Lower lobe of right lung (tissue), 2 donors: ENCODE measurements around the gene MEA1. TPM values are rescaled to one million over a fixed set of nuclear protein-coding genes. Genes with fewer than 3 reads are reported as not detected.

ENCODE experiments used
- ATAC-seq, 2 donors: fragments of 200-7000 bp; cut with Tn5 transposase; one replicate each; pipeline ENCODE4 v1.9.1; 2020 to 2022; ENCODE audit warnings: mild to moderate bottlenecking in 2 of 2, moderate library complexity in 2 of 2
- DNase-seq: peaks from one replicate; pipeline ENCODE4 v3.0.0-alpha.2; 2020
- H3K27ac ChIP-seq: fragments of 200-600 bp; one replicate; pipeline ENCODE4 v1.8.0; 2022
- H3K27me3 ChIP-seq: fragments of 200-600 bp; one replicate; pipeline ENCODE4 v1.8.0; 2022; ENCODE audit warnings: low read depth
- H3K36me3 ChIP-seq: fragments of 200-600 bp; one replicate; pipeline ENCODE4 v1.8.0; 2022; ENCODE audit warnings: mild to moderate bottlenecking
- H3K4me1 ChIP-seq: fragments of 200-600 bp; one replicate; pipeline ENCODE4 v1.8.0; 2022
- H3K4me3 ChIP-seq: fragments of 200-600 bp; one replicate; pipeline ENCODE4 v1.8.0; 2022; ENCODE audit warnings: mild to moderate bottlenecking
- H3K9me3 ChIP-seq: fragments of 200-600 bp; one replicate; pipeline ENCODE4 v1.8.0; 2022
- intact Hi-C: fragments of 100-400 bp; cut with DNase I; formaldehyde crosslinking; loops from one replicate; pipeline ENCODE4 v1.11.0; 2022
- total RNA-seq: library from RNA; stranded (reverse); fragmentation: NEBNext Ultra II Directional; extraction: Animal tissue kit (Norgen Biotek cat#: 25700); gene quantifications from one replicate; pipeline ENCODE4 v1.2.1, GENCODE V29; 2021
- TF ChIP-seq, protein P1 (sequence below): fragments of 200-600 bp; IDR thresholded peaks from one replicate; pipeline ENCODE4 v1.8.0; 2022; ENCODE audit warnings: antibody characterized with exemption, mild to moderate bottlenecking
- donor health status: DM: no; HTN: yes; CAD: no; lungs with severe emphysema.

The MEA1 gene
- total RNA-seq, 1 donor from 2014 or later, result 44.8 TPM

GRCh38 chr6:43029120-43029519 is 15.4 kb upstream of the MEA1 start:
- intact Hi-C loops, result no loop called here
- ATAC-seq, result no peak
- Histone ChIP-seq H3K9me3 (no peaks in the 10 kb centered on the region), H3K4me3 (no peak overlapping the region), H3K36me3 (peaks cover 93% of the 10 kb centered on the region), H3K4me1 (no peaks in the 10 kb centered on the region), H3K27ac (no peak overlapping the region), H3K27me3 (no peaks in the 10 kb centered on the region)
- DNase-seq, result no peak
- TF ChIP-seq, protein P1, sequence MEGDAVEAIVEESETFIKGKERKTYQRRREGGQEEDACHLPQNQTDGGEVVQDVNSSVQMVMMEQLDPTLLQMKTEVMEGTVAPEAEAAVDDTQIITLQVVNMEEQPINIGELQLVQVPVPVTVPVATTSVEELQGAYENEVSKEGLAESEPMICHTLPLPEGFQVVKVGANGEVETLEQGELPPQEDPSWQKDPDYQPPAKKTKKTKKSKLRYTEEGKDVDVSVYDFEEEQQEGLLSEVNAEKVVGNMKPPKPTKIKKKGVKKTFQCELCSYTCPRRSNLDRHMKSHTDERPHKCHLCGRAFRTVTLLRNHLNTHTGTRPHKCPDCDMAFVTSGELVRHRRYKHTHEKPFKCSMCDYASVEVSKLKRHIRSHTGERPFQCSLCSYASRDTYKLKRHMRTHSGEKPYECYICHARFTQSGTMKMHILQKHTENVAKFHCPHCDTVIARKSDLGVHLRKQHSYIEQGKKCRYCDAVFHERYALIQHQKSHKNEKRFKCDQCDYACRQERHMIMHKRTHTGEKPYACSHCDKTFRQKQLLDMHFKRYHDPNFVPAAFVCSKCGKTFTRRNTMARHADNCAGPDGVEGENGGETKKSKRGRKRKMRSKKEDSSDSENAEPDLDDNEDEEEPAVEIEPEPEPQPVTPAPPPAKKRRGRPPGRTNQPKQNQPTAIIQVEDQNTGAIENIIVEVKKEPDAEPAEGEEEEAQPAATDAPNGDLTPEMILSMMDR, result no peak

DNA sequence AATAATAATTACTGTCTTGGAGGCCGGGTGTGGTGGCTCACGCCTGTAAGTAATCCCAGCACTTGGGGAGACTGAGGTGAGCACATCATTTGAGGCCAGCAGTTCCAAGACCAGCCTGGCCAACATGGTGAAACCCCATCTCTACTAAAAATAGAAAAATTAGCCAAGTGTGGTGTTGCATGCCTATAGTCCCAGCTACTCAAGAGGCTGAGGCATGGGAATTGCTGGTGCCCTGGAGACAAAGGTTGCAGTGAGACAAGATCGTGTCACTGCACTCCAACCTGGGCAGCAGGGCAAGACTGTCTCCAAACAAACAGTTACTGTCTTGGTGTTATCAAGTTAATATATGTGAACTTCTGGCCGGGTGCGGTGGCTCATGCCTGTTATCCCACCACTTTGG is 12.6 kb upstream of the MEA1 start:
- Histone ChIP-seq H3K27me3 (no peaks in the 10 kb centered on the region), H3K27ac (no peak overlapping the region), H3K4me1 (peaks cover 14% of the 10 kb centered on the region), H3K9me3 (no peaks in the 10 kb centered on the region), H3K4me3 (no peak overlapping the region), H3K36me3 (peaks cover 69% of the 10 kb centered on the region)
- TF ChIP-seq, protein P1, result no peak
- ATAC-seq, result no peak
- intact Hi-C loops, result no loop called here
- no peak for DNase-seq

- Histone ChIP-seq H3K4me1 (peaks cover 23% of the 10 kb centered on the region), H3K36me3 (peaks cover 61% of the 10 kb centered on the region), H3K4me3 (no peak overlapping the region), H3K9me3 (no peaks in the 10 kb centered on the region), H3K27ac (no peak overlapping the region), H3K27me3 (no peaks in the 10 kb centered on the region)
- DNase-seq, result no peak
- no peak for ATAC-seq
- TF ChIP-seq, protein P1, result no peak
- intact Hi-C loops, result no loop called here
Observed at GRCh38 chr6:43024436-43024835, 10.7 kb upstream of the MEA1 start.

- Histone ChIP-seq H3K4me3 (peak within 1 kb of the TSS; percentile 99), H3K27ac (peak within 1 kb of the TSS; percentile 89), H3K27me3 (no peaks in the 10 kb centered on the region), H3K36me3 (peaks cover 56% of the 10 kb centered on the region), H3K9me3 (no peaks in the 10 kb centered on the region), H3K4me1 (peaks cover 33% of the 10 kb centered on the region)
- DNase-seq (peak; percentile 91), ATAC-seq (peak; percentile 88 to 97)
- intact Hi-C loops, result no loop called here
- TF ChIP-seq, protein P1, result no peak
Observed at GRCh38 chr6:43021270-43022047, 7.7 kb upstream of the MEA1 start, which contains the start of gene RRP36. RRP36 (plus strand) TSS chr6:43021623; CDS start chr6:43021655, 32 bp downstream.

- intact Hi-C loops, result no loop called here
- Histone ChIP-seq H3K36me3 (peaks cover 50% of the 10 kb centered on the region), H3K9me3 (no peaks in the 10 kb centered on the region), H3K27ac (peak overlapping the region; percentile 89), H3K27me3 (no peaks in the 10 kb centered on the region), H3K4me1 (peaks cover 39% of the 10 kb centered on the region), H3K4me3 (peak overlapping the region; percentile 99)
- TF ChIP-seq, protein P1, result no peak
- DNase-seq, result no peak
- ATAC-seq, result peak; percentile 4 to 10
Observed at GRCh38 chr6:43020847-43021246, 7.1 kb upstream of the MEA1 start.
